ENCODE measurements around the gene RPL36AL.
"Not testable (repeated sequence)": the region's sequence is repeated elsewhere in the genome, so short reads cannot be mapped to it uniquely, and the experiment has no call there.

The RPL36AL gene

GRCh38 chr14:49620182-49621113, at the start of gene RPL36AL, which contains the start of gene MGAT2:
TSS of gene RPL36AL (minus strand) at chr14:49620626. CDS start at chr14:49619104, 1,522 bp downstream.
TSS of gene MGAT2 (plus strand) at chr14:49620799. CDS start at chr14:49621269, 470 bp downstream.
- H3K4me3 ChIP-seq (ENCODE audit: low read depth, low read length) = peak within 1 kb of the TSS; percentile 94
- TF ChIP-seq CTCF (conservative IDR thresholded peaks at IDR 0.05; ENCODE audit: low read depth, low read length) = peak; percentile 58
- peak; percentile 99 for DNase-seq (ENCODE audit: low read depth)

- DNase-seq (ENCODE audit: low read depth) = no peak
- TF ChIP-seq CTCF (conservative IDR thresholded peaks at IDR 0.05; ENCODE audit: low read depth, low read length) = no peak
- no peak overlapping the region for H3K4me3 ChIP-seq (ENCODE audit: low read depth, low read length)
Observed at GRCh38 chr14:49659526-49660455, 39.4 kb upstream of the RPL36AL start.

- H3K4me3 ChIP-seq (ENCODE audit: low read depth, low read length); DNase-seq (ENCODE audit: low read depth): not testable (repeated sequence)
Observed at GRCh38 chr14:49657500-49657899, 37.1 kb upstream of the RPL36AL start.

- DNase-seq (ENCODE audit: low read depth) = no peak
- H3K4me3 ChIP-seq (ENCODE audit: low read depth, low read length) = no peak overlapping the region
- no peak for TF ChIP-seq CTCF (conservative IDR thresholded peaks at IDR 0.05; ENCODE audit: low read depth, low read length)
Observed at GRCh38 chr14:49654511-49654910, 34.1 kb upstream of the RPL36AL start.

- TF ChIP-seq CTCF (conservative IDR thresholded peaks at IDR 0.05; ENCODE audit: low read depth, low read length) = no peak
- no peak overlapping the region for H3K4me3 ChIP-seq (ENCODE audit: low read depth, low read length)
- DNase-seq (ENCODE audit: low read depth) = no peak
Observed at GRCh38 chr14:49653508-49653907, 33.1 kb upstream of the RPL36AL start.

GRCh38 chr14:49642163-49642562, 21.7 kb upstream of the RPL36AL start:
- DNase-seq (ENCODE audit: low read depth) = no peak
- TF ChIP-seq CTCF (conservative IDR thresholded peaks at IDR 0.05; ENCODE audit: low read depth, low read length) = no peak
- no peak overlapping the region for H3K4me3 ChIP-seq (ENCODE audit: low read depth, low read length)

- H3K4me3 ChIP-seq (ENCODE audit: low read depth, low read length) = no peak overlapping the region
- no peak for TF ChIP-seq CTCF (conservative IDR thresholded peaks at IDR 0.05; ENCODE audit: low read depth, low read length)
Observed at GRCh38 chr14:49641697-49642129, 21.3 kb upstream of the RPL36AL start.

More at GRCh38 chr14:49641697-49642129, 21.3 kb upstream of the RPL36AL start:
- DNase-seq (ENCODE audit: low read depth) = peak; percentile 69
